Trophoblast cell (in vitro differentiated cells and primary cell): ENCODE results near the gene NT5C2.
"Not testable (repeated sequence)": the region's sequence is repeated elsewhere in the genome, so short reads cannot be mapped to it uniquely, and the experiment has no call there.

ENCODE experiments used
- DNase-seq, 2 donors: peaks; one replicate each; pipeline ENCODE4 v3.0.0-alpha.2; 2016
- H2AFZ ChIP-seq: 2 replicates; pipeline ENCODE4 v1.6.1; 2013; ENCODE audit warnings: low read length, moderate library complexity, mild to moderate bottlenecking; ENCODE audit not compliant: insufficient read depth, poor library complexity
- H2AK5ac ChIP-seq: 2 replicates; pipeline ENCODE4 v1.6.1; 2013; ENCODE audit warnings: mild to moderate bottlenecking, low read length
- H2BK120ac ChIP-seq: 2 replicates; pipeline ENCODE4 v1.6.1; 2013; ENCODE audit warnings: low read length, mild to moderate bottlenecking, moderate library complexity; ENCODE audit not compliant: insufficient read depth, poor library complexity
- H2BK12ac ChIP-seq: 2 replicates; pipeline ENCODE4 v1.6.1; 2013; ENCODE audit warnings: mild to moderate bottlenecking, low read length, moderate library complexity
- H2BK5ac ChIP-seq: 2 replicates; pipeline ENCODE4 v1.6.1; 2013; ENCODE audit warnings: low read length, low read depth, moderate library complexity, mild to moderate bottlenecking; ENCODE audit not compliant: poor library complexity
- H3K14ac ChIP-seq: 2 replicates; pipeline ENCODE4 v1.6.1; 2013; ENCODE audit warnings: mild to moderate bottlenecking, low read length
- H3K18ac ChIP-seq: 2 replicates; pipeline ENCODE4 v1.6.1; 2013; ENCODE audit warnings: mild to moderate bottlenecking, low read length
- H3K23ac ChIP-seq: 2 replicates; pipeline ENCODE4 v1.6.1; 2013; ENCODE audit warnings: low read length
- H3K27ac ChIP-seq: 2 replicates; pipeline ENCODE4 v1.5.1; 2013; ENCODE audit warnings: low read depth, mild to moderate bottlenecking, inconsistent platforms, low read length, moderate library complexity
- H3K27me3 ChIP-seq: 2 replicates; pipeline ENCODE4 v1.6.1; 2013; ENCODE audit warnings: inconsistent platforms, mild to moderate bottlenecking, low read length, moderate library complexity; ENCODE audit not compliant: insufficient read depth
- H3K36me3 ChIP-seq, 2 experiments: 1 replicate in 1 of 2; 2 replicates in 1 of 2; pipeline ENCODE4 v1.6.1; 2013; ENCODE audit warnings: low read length in 2 of 2, mild to moderate bottlenecking in 2 of 2, moderate library complexity in 1 of 2; ENCODE audit not compliant: insufficient read depth in 2 of 2, control insufficient read depth in 1 of 2
- H3K4ac ChIP-seq: 2 replicates; pipeline ENCODE4 v1.6.1; 2013; ENCODE audit warnings: low read depth, mild to moderate bottlenecking, low read length, moderate library complexity
- H3K4me1 ChIP-seq, 2 experiments: 1 replicate in 1 of 2; 2 replicates in 1 of 2; pipeline ENCODE4 v1.6.1; 2013; ENCODE audit warnings: low read length in 2 of 2, mild to moderate bottlenecking in 2 of 2, moderate library complexity in 1 of 2; ENCODE audit not compliant: insufficient read depth in 2 of 2, control insufficient read depth in 1 of 2
- H3K4me2 ChIP-seq: 2 replicates; pipeline ENCODE4 v1.6.1; 2013; ENCODE audit warnings: inconsistent platforms, mild to moderate bottlenecking, low read length, moderate library complexity
- H3K4me3 ChIP-seq: 2 replicates; pipeline ENCODE4 v1.5.1; 2013; ENCODE audit warnings: mild to moderate bottlenecking, low read depth, low read length, inconsistent platforms
- H3K79me1 ChIP-seq: one replicate; pipeline ENCODE4 v1.6.1; 2013; ENCODE audit warnings: low read length
- H3K79me2 ChIP-seq: 2 replicates; pipeline ENCODE4 v1.6.1; 2013; ENCODE audit warnings: low read length, mild to moderate bottlenecking; ENCODE audit not compliant: control insufficient read depth, insufficient read depth, poor library complexity
- H3K9ac ChIP-seq: 2 replicates; pipeline ENCODE4 v1.6.1; 2013; ENCODE audit warnings: mild to moderate bottlenecking, low read length
- H3K9me3 ChIP-seq: 2 replicates; pipeline ENCODE4 v1.6.1; 2013; ENCODE audit warnings: low read depth, mild to moderate bottlenecking, control low read depth, inconsistent platforms, low read length; ENCODE audit not compliant: insufficient read depth
- H4K12ac ChIP-seq: 2 replicates; pipeline ENCODE4 v1.6.1; 2013; ENCODE audit warnings: low read depth, mild to moderate bottlenecking, low read length, moderate library complexity
- H4K8ac ChIP-seq: 2 replicates; pipeline ENCODE4 v1.6.1; 2013; ENCODE audit warnings: low read depth, mild to moderate bottlenecking, low read length, moderate library complexity
- H4K91ac ChIP-seq: one replicate; pipeline ENCODE4 v1.6.1; 2013; ENCODE audit warnings: low read depth, mild to moderate bottlenecking, low read length, moderate library complexity
- WGBS: extraction: QIAGEN DNeasy Blood & Tissue Kit; methylation state at CpG from one replicate; pipeline ENCODE4 v1.1.7; 2013; ENCODE audit warnings: missing lambda C conversion rate; ENCODE audit not compliant: insufficient read length, insufficient coverage; ENCODE audit errors: extremely low coverage; 5-methylcytosine and 5-hydroxymethylcytosine counted together

Gene NT5C2

DNA sequence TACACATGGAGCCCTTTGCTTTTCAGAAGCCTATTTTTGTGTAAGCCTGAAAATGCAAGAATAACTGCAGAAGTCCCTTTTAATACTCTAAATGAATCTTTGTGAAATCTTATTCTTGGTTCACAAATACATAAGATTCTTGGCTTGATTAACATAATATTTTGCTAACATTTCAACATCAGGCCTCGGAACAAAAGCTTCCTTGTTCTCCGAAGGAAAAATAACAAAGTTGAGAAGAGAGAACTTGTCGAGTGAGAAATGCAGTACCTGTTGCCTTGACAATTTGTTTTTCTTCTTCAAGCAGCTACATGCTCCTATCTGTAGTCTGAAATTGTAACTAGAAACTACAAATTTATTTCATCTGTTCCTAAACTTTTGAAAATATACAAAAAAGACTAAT is 8.5 kb downstream of the NT5C2 start:
- Histone ChIP-seq H4K91ac (no peak overlapping the region), H3K27ac (no peak overlapping the region), H3K9ac (no peak overlapping the region), H3K4me1 (no peaks in the 10 kb centered on the region), H3K4me3 (no peak overlapping the region), H3K9me3 (no peaks in the 10 kb centered on the region), H2AFZ (no peak overlapping the region), H2AK5ac (no peak overlapping the region), H3K14ac (no peak overlapping the region), H3K4me2 (no peak overlapping the region), H3K23ac (no peak overlapping the region), H4K12ac (no peak overlapping the region), H3K36me3 (peaks cover 7 to 8% of the 10 kb centered on the region in 2 experiments), H3K79me2 (peaks cover 6% of the 10 kb centered on the region), H3K79me1 (no peaks in the 10 kb centered on the region), H2BK12ac (no peak overlapping the region), H3K27me3 (no peaks in the 10 kb centered on the region), H2BK5ac (no peak overlapping the region), H3K4ac (no peak overlapping the region), H3K18ac (no peak overlapping the region), H2BK120ac (no peak overlapping the region), H4K8ac (no peak overlapping the region)
- no CpG with 5 or more reads among the region's 3 CpGs for WGBS
- no peak for DNase-seq

DNA sequence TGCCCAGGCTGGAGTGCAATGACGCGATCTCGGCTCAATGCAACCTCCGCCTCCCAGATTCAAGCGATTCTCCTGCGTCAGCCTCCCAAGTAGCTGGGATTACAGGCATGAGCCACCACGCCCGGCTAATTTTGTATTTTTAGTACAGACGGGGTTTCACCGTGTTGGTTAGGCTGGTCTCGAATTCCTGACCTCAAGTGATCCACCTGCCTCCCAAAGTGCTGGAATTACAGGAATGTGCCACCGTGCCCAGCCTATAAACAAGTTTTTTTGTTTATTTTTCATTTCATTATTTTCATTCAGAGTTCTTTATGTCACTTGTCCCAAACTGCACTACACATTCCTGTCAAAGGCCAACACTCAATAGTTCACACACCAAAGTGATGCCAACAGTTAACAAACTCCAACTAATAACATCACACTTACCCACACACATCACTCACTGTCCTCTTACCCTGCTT is 9.1 kb downstream of the NT5C2 start:
- DNase-seq, H3K4me2 ChIP-seq, H4K8ac ChIP-seq, H3K36me3 ChIP-seq, H3K4me3 ChIP-seq, H3K79me1 ChIP-seq, H3K18ac ChIP-seq, H3K79me2 ChIP-seq, H3K9ac ChIP-seq, H3K14ac ChIP-seq, H2BK5ac ChIP-seq, H2BK120ac ChIP-seq, H4K12ac ChIP-seq, H2AK5ac ChIP-seq, H3K27me3 ChIP-seq, H4K91ac ChIP-seq, H2BK12ac ChIP-seq, H3K4me1 ChIP-seq, H3K9me3 ChIP-seq, H3K27ac ChIP-seq, H2AFZ ChIP-seq: not testable (repeated sequence)
- Histone ChIP-seq H3K4ac (peak overlapping the region; percentile 1), H3K23ac (peak overlapping the region; percentile 42)
- whole genome bisulfite sequencing = no CpG with 5 or more reads among the region's 12 CpGs

DNA sequence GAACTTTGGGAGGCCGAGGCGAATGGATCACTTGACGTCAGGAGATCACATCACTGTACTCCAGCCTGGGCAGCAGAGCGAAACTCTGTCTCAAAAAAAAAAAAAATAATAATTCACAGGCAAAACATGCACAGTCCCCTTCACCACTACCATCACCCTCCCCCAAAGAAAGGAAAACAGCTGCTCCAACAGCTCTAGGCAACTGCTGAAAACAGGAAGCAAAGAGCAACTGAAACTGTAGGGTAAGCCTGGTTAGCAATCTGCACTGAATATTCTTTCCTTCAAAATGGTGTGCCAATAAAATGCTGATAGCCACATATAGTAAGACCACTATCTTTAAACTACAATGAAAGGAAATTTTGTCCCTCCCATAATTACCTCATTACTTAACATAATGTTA is 11.8 kb downstream of the NT5C2 start:
- H3K4me1 ChIP-seq = no peaks in the 10 kb centered on the region
- H2BK5ac ChIP-seq = no peak overlapping the region
- H3K27me3 ChIP-seq = no peaks in the 10 kb centered on the region
- no CpG with 5 or more reads among the region's 4 CpGs for WGBS
- no peak overlapping the region for H2AFZ ChIP-seq
- H3K79me1 ChIP-seq = no peaks in the 10 kb centered on the region
- no peak overlapping the region for H3K14ac ChIP-seq
- no peak overlapping the region for H2AK5ac ChIP-seq
- no peak overlapping the region for H3K18ac ChIP-seq
- H3K36me3 ChIP-seq = peaks cover 15 to 23% of the 10 kb centered on the region in 2 experiments
- no peak overlapping the region for H3K4ac ChIP-seq
- H4K12ac ChIP-seq = no peak overlapping the region
- no peak overlapping the region for H4K8ac ChIP-seq
- no peaks in the 10 kb centered on the region for H3K9me3 ChIP-seq
- no peak overlapping the region for H3K4me2 ChIP-seq
- no peak overlapping the region for H3K27ac ChIP-seq
- no peak overlapping the region for H2BK12ac ChIP-seq
- H3K79me2 ChIP-seq = no peaks in the 10 kb centered on the region
- no peak overlapping the region for H4K91ac ChIP-seq
- no peak for DNase-seq
- no peak overlapping the region for H3K9ac ChIP-seq
- no peak overlapping the region for H3K23ac ChIP-seq
- H2BK120ac ChIP-seq = no peak overlapping the region
- no peak overlapping the region for H3K4me3 ChIP-seq

DNA sequence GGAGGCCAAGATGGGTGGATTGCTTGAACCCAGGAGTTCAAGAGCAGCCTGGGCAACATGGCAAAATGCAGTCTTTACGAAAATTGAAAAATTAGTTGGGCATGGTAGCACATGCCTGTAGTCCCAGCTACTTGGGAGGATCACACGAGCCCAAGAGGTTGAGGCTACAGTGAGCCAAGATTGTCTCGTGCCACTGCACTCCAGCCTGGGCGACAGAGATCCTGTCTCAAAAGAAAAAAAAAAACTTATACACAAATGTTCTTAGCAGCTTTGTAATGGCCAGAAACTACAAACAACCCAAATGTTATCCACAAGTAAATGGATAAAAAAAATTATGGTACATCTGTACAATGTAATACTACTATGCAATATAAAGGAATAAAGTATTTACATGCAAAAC is 12.6 kb downstream of the NT5C2 start:
- Histone ChIP-seq H3K4me2 (no peak overlapping the region), H3K14ac (no peak overlapping the region), H3K4me3 (no peak overlapping the region), H2AFZ (no peak overlapping the region), H2AK5ac (no peak overlapping the region), H2BK12ac (no peak overlapping the region), H4K12ac (no peak overlapping the region), H3K9ac (no peak overlapping the region), H3K79me2 (peaks cover 2% of the 10 kb centered on the region), H3K4me1 (no peaks in the 10 kb centered on the region), H2BK120ac (no peak overlapping the region), H3K18ac (no peak overlapping the region), H3K4ac (no peak overlapping the region), H3K27ac (no peak overlapping the region), H3K36me3 (peaks cover 21 to 30% of the 10 kb centered on the region in 2 experiments), H3K23ac (no peak overlapping the region), H3K9me3 (no peaks in the 10 kb centered on the region), H2BK5ac (no peak overlapping the region), H4K8ac (no peak overlapping the region), H3K27me3 (no peaks in the 10 kb centered on the region), H3K79me1 (no peaks in the 10 kb centered on the region), H4K91ac (no peak overlapping the region)
- DNase-seq = no peak
- no CpG with 5 or more reads among the region's 4 CpGs for WGBS
